OCI-LY1 (cell line): Measurements from ENCODE around the gene PARVA.

Experiments
- H2AFZ ChIP-seq: fragments of 200-600 bp; sonication (generic), shearing (Covaris generic); 2 replicates; pipeline ENCODE4 v1.6.0; 2014; ENCODE audit warnings: antibody characterized with exemption, mild to moderate bottlenecking, low read length
- H3F3A ChIP-seq: fragments of 200-600 bp; sonication (generic), shearing (Covaris generic); 2 replicates; pipeline ENCODE4 v1.6.0; 2014; ENCODE audit warnings: mild to moderate bottlenecking, antibody characterized with exemption, low read length, moderate library complexity; ENCODE audit not compliant: insufficient read depth
- H3K27ac ChIP-seq: fragments of 200-600 bp; sonication (generic); 2 replicates; pipeline ENCODE4 v1.5.1; 2014; ENCODE audit warnings: low read length, mixed run types, mild to moderate bottlenecking, low read depth; ENCODE audit not compliant: poor library complexity, severe bottlenecking
- H3K27me3 ChIP-seq: fragments of 200-600 bp; sonication (generic); 2 replicates; pipeline ENCODE4 v1.6.0; 2014; ENCODE audit warnings: antibody characterized with exemption, mild to moderate bottlenecking, low read length, moderate library complexity; ENCODE audit not compliant: insufficient read depth
- H3K36me3 ChIP-seq: fragments of 200-600 bp; sonication (generic); 2 replicates; pipeline ENCODE4 v1.6.1; 2014; ENCODE audit warnings: mild to moderate bottlenecking, antibody characterized with exemption, low read length, moderate library complexity, mixed read lengths; ENCODE audit not compliant: insufficient read depth
- H3K4me1 ChIP-seq: fragments of 200-600 bp; sonication (generic); 2 replicates; pipeline ENCODE4 v1.5.1; 2014; ENCODE audit warnings: mild to moderate bottlenecking, low read length, moderate library complexity; ENCODE audit not compliant: insufficient read depth, severe bottlenecking
- H3K4me2 ChIP-seq: fragments of 200-600 bp; sonication (generic), shearing (Covaris generic); 2 replicates; pipeline ENCODE4 v1.6.1; 2014; ENCODE audit warnings: low read length
- H3K4me3 ChIP-seq: fragments of 200-600 bp; sonication (generic); 2 replicates; pipeline ENCODE4 v1.5.1; 2014; ENCODE audit warnings: low read length, low read depth, mild to moderate bottlenecking, mixed read lengths; ENCODE audit not compliant: poor library complexity, severe bottlenecking
- H3K79me2 ChIP-seq: fragments of 200-600 bp; shearing (Covaris generic); 2 replicates; pipeline ENCODE4 v1.6.1; 2016; ENCODE audit warnings: mixed run types, low read length, mixed read lengths; ENCODE audit not compliant: insufficient read depth
- H3K9ac ChIP-seq: fragments of 200-600 bp; sonication (generic), shearing (Covaris generic); 2 replicates; pipeline ENCODE4 v1.6.1; 2014; ENCODE audit warnings: mild to moderate bottlenecking, low read length, mixed read lengths
- H3K9me2 ChIP-seq: fragments of 200-600 bp; sonication (generic), shearing (Covaris generic); 2 replicates; pipeline ENCODE4 v1.6.1; 2014; ENCODE audit warnings: low read depth, mild to moderate bottlenecking, low read length, mixed read lengths
- H3K9me3 ChIP-seq: fragments of 200-600 bp; shearing (Covaris generic); 2 replicates; pipeline ENCODE4 v1.6.1; 2014; ENCODE audit warnings: low read length, mixed read lengths
- H4K20me1 ChIP-seq: fragments of 200-600 bp; sonication (generic), shearing (Covaris generic); 2 replicates; pipeline ENCODE4 v1.6.0; 2016; ENCODE audit warnings: mild to moderate bottlenecking, low read length; ENCODE audit not compliant: insufficient read depth
- CTCF ChIP-seq: fragments of 200-600 bp; sonication (generic), shearing (Covaris generic); IDR thresholded peaks from 2 replicates; pipeline ENCODE4 v1.5.1; 2017; ENCODE audit warnings: mild to moderate bottlenecking, antibody characterized with exemption, low read length, moderate library complexity, mixed read lengths
- EZH2 ChIP-seq: fragments of 200-600 bp; sonication (generic), shearing (Covaris generic); IDR thresholded peaks from 2 replicates; pipeline ENCODE4 v1.8.0; 2017; ENCODE audit warnings: borderline replicate concordance, mixed run types, mild to moderate bottlenecking, antibody characterized with exemption, low read length, moderate library complexity, mixed read lengths

Gene PARVA

DNA sequence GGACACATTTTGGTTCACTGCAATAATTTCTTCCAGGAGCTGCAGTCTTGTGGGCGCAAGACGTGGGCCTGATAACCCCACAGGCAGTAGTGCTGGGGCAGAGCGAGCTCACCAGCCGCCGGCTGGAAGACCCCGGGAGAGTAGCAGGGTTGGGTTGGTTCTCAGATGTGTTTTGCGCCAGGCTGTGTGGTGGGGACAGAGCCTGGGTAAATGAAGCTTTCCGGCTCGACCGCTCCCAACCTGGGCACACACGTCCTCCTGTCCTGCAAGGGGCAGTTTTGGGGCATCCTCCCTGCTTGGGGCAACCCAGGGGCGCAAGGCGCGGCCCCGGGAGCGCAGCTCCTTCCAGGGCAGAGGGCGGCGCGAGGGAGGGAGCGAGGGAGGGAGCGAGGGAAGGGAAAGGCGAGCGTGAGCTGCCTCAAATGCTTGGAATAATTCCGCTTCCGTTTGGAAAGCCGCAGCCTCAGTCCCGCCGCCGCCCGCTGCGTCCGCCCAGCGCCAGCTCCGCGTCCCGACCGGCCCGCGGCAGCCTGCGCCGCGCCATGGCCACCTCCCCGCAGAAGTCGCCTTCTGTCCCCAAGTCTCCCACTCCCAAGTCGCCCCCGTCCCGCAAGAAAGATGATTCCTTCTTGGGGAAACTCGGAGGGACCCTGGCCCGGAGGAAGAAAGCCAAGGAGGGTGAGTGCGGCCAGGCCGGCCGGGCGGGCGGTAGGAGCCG lies at the start of gene PARVA:
Gene PARVA, plus strand, starts transcription at position 466 of the 718 bp plus-strand sequence. Its CDS starts 77 bp downstream, at position 543.
- H2AFZ ChIP-seq = no peak within 1 kb of the TSS
- no peak within 1 kb of the TSS for H3K27ac ChIP-seq
- H3K9me3 ChIP-seq = no peaks in the 10 kb centered on the region
- H3K9me2 ChIP-seq = no peaks in the 10 kb centered on the region
- no peaks in the 10 kb centered on the region for H4K20me1 ChIP-seq
- no peak within 1 kb of the TSS for H3K4me3 ChIP-seq
- no peak within 1 kb of the TSS for H3K4me2 ChIP-seq
- no peaks in the 10 kb centered on the region for H3K27me3 ChIP-seq
- TF ChIP-seq CTCF (no peak), EZH2 (no peak)
- H3K79me2 ChIP-seq = no peaks in the 10 kb centered on the region
- no peaks in the 10 kb centered on the region for H3F3A ChIP-seq
- H3K4me1 ChIP-seq = no peaks in the 10 kb centered on the region
- no peak within 1 kb of the TSS for H3K9ac ChIP-seq
- H3K36me3 ChIP-seq = no peaks in the 10 kb centered on the region

GRCh38 chr11:12329169-12329568 lies 48.2 kb upstream of the PARVA start:
- TF ChIP-seq EZH2 (no peak), CTCF (no peak)
- Histone ChIP-seq H3F3A (no peaks in the 10 kb centered on the region), H3K79me2 (no peaks in the 10 kb centered on the region), H2AFZ (no peak overlapping the region), H3K36me3 (no peaks in the 10 kb centered on the region), H4K20me1 (no peaks in the 10 kb centered on the region), H3K4me1 (no peaks in the 10 kb centered on the region), H3K4me3 (no peak overlapping the region), H3K9ac (no peak overlapping the region), H3K9me2 (no peaks in the 10 kb centered on the region), H3K27me3 (no peaks in the 10 kb centered on the region), H3K4me2 (no peak overlapping the region), H3K27ac (no peak overlapping the region), H3K9me3 (no peaks in the 10 kb centered on the region)

DNA sequence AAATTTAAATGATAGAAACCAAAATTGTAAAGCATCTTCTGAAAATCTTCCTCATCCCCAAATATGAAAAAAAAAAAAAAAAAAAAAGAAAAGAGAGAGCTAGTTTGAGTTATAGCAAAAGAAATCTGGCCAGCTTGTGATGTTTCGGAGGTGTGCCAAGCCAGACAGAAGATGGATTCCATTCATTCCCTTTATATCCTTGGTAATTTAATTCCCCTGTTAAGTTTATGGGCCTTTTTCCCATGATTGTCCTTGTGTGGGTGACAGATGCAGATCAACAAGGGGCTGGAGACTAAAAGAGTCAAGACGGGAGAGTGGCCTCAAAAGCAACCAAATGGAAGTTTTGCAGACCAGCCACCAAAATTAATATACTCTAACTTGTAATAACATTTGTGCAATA lies 47.6 kb upstream of the PARVA start:
- Histone ChIP-seq H3F3A (no peaks in the 10 kb centered on the region), H3K4me1 (no peaks in the 10 kb centered on the region), H3K4me3 (no peak overlapping the region), H3K9ac (no peak overlapping the region), H3K27ac (no peak overlapping the region), H4K20me1 (no peaks in the 10 kb centered on the region), H2AFZ (no peak overlapping the region), H3K9me2 (no peaks in the 10 kb centered on the region), H3K36me3 (no peaks in the 10 kb centered on the region), H3K27me3 (no peaks in the 10 kb centered on the region), H3K9me3 (no peaks in the 10 kb centered on the region), H3K79me2 (no peaks in the 10 kb centered on the region), H3K4me2 (no peak overlapping the region)
- TF ChIP-seq CTCF = no peak
- no peak for TF ChIP-seq EZH2
